ENCODE measurements around the gene RASGRF2.

The RASGRF2 gene

GRCh38 chr5:81142108-81142507 is 181.9 kb downstream of the RASGRF2 start:
- TF ChIP-seq CTCF (conservative IDR thresholded peaks at IDR 0.05; ENCODE audit: low read depth, low read length): no peak
- H3K4me3 ChIP-seq (ENCODE audit: low read length): no peak overlapping the region
- DNase-seq (ENCODE audit: low read depth): no peak

GRCh38 chr5:81145329-81145935 is 185.3 kb downstream of the RASGRF2 start:
- no peak for DNase-seq (ENCODE audit: low read depth)
- no peak overlapping the region for H3K4me3 ChIP-seq (ENCODE audit: low read length)
- TF ChIP-seq CTCF (conservative IDR thresholded peaks at IDR 0.05; ENCODE audit: low read depth, low read length): no peak

GRCh38 chr5:81146031-81146430 is 185.9 kb downstream of the RASGRF2 start:
- no peak for TF ChIP-seq CTCF (conservative IDR thresholded peaks at IDR 0.05; ENCODE audit: low read depth, low read length)
- DNase-seq (ENCODE audit: low read depth): no peak
- no peak overlapping the region for H3K4me3 ChIP-seq (ENCODE audit: low read length)

- H3K4me3 ChIP-seq (ENCODE audit: low read length): no peak overlapping the region
- peak; percentile 55 for DNase-seq (ENCODE audit: low read depth)
- TF ChIP-seq CTCF (conservative IDR thresholded peaks at IDR 0.05; ENCODE audit: low read depth, low read length): no peak
These were observed 187.1 kb downstream of the RASGRF2 start for GRCh38 chr5:81147011-81147885.

- TF ChIP-seq CTCF (conservative IDR thresholded peaks at IDR 0.05; ENCODE audit: low read depth, low read length): no peak
- H3K4me3 ChIP-seq (ENCODE audit: low read length): peak overlapping the region; percentile 7
- DNase-seq (ENCODE audit: low read depth): no peak
These were observed 187.9 kb downstream of the RASGRF2 start for GRCh38 chr5:81147886-81148571.

- no peak for TF ChIP-seq CTCF (conservative IDR thresholded peaks at IDR 0.05; ENCODE audit: low read depth, low read length)
- no peak overlapping the region for H3K4me3 ChIP-seq (ENCODE audit: low read length)
- DNase-seq (ENCODE audit: low read depth): no peak
These were observed 191.4 kb downstream of the RASGRF2 start for GRCh38 chr5:81151546-81151945.
